ENCODE results near the gene ACE. TPM values are rescaled to one million over a fixed set of nuclear protein-coding genes. Genes with fewer than 3 reads are reported as not detected.

ACE gene
- total RNA-seq, 1 experiment from 2014 or later: 1.1 TPM

DNA sequence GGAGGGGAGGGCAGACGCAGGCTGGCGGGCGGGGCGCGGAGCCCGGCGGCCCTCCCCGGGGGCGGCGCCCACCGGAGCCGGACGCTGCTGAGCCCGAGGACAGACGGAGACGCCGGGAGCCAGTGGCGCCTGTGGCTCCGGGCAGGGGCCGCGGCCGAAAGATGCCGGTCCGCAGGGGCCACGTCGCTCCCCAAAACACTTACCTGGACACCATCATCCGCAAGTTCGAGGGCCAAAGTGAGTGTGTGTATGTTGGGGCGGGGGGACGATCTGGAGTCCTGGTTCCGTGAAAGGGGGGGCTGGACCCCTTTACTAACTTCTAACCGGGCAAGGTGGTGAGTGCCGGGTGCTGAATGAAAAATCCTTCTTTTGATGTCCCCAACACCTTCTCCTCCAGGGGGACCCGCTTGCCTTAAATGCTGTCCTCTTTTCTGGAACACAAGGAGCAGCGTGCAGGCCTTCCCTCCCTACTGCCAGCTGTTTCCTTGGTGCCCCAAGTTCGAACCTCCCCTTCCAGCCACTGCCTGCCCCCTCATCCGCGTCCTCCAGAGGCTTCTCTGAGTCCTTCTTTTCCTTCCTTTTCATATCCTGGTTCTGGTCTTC, 46.5 kb downstream of the ACE start, which contains the start of gene KCNH6:
Gene KCNH6 (plus strand): TSS at position 106 of the 603 bp plus-strand sequence. CDS start 56 bp downstream, at position 162.
- Histone ChIP-seq H3K27me3 (no peaks in the 10 kb centered on the region), H3K36me3 (no peaks in the 10 kb centered on the region), H3K9me3 (replicated peaks) (no peaks in the 10 kb centered on the region), H3K4me1 (no peaks in the 10 kb centered on the region), H3K27ac (no peak within 1 kb of the TSS), H3K4me3 (no peak within 1 kb of the TSS)
- no peak for DNase-seq

- H3K4me1 ChIP-seq: no peaks in the 10 kb centered on the region
- no peak for DNase-seq
- no peaks in the 10 kb centered on the region for H3K36me3 ChIP-seq
- H3K9me3 ChIP-seq (replicated peaks): no peaks in the 10 kb centered on the region
- no peaks in the 10 kb centered on the region for H3K27me3 ChIP-seq
- no peak overlapping the region for H3K4me3 ChIP-seq
- H3K27ac ChIP-seq: no peak overlapping the region
These were observed 47.2 kb downstream of the ACE start for GRCh38 chr17:63524051-63524450.

GRCh38 chr17:63525190-63525946, 48.5 kb downstream of the ACE start:
- no peak for DNase-seq
- Histone ChIP-seq H3K4me1 (no peaks in the 10 kb centered on the region), H3K9me3 (replicated peaks) (no peaks in the 10 kb centered on the region), H3K4me3 (no peak overlapping the region), H3K27me3 (no peaks in the 10 kb centered on the region), H3K27ac (no peak overlapping the region), H3K36me3 (no peaks in the 10 kb centered on the region)

DNA sequence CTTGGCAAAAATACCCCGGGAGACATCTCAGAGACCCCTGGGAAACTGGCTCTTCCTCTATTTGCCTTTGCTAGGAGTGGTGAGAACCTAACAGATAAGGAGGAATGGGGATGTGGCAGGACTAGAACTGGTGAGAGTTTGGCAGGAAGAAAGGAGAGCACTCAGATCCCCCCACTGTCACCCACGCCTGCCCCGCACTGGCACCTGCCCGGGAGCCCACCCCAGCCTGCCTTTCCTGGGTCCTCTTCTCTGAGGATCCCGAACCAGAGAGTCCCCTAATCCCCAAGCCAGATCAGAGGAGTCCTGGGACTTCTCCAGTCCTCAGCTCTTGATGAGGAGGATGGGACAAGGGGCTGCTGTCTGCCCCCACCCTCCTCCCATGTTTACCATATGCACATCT, 50.0 kb downstream of the ACE start:
- Histone ChIP-seq H3K27ac (no peak overlapping the region), H3K4me3 (no peak overlapping the region), H3K27me3 (no peaks in the 10 kb centered on the region), H3K4me1 (no peaks in the 10 kb centered on the region), H3K36me3 (no peaks in the 10 kb centered on the region), H3K9me3 (replicated peaks) (no peaks in the 10 kb centered on the region)
- no peak for DNase-seq

DNA sequence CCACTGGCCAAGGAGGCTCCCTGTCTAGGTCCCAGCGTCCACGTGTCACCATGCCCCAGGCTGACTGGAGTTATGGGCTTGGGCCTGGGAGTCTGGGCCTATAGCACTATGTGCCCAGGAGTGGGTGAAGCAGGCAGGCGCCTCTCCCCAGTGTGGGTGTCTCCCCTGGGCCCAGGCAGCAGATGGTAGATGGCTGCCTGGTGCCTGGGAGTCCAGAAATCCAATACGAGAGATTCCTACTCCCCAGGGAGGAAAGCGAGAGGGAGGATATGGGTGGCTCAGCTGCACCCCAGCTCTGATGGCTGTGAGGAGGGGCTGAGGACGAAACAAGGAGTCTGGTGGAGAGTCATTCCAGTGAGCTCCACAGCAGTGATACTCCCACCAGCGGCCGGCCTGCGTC, 51.3 kb downstream of the ACE start:
- no peak overlapping the region for H3K4me3 ChIP-seq
- no peak overlapping the region for H3K27ac ChIP-seq
- no peaks in the 10 kb centered on the region for H3K27me3 ChIP-seq
- no peaks in the 10 kb centered on the region for H3K4me1 ChIP-seq
- no peaks in the 10 kb centered on the region for H3K9me3 ChIP-seq (replicated peaks)
- DNase-seq: no peak
- no peaks in the 10 kb centered on the region for H3K36me3 ChIP-seq

DNA sequence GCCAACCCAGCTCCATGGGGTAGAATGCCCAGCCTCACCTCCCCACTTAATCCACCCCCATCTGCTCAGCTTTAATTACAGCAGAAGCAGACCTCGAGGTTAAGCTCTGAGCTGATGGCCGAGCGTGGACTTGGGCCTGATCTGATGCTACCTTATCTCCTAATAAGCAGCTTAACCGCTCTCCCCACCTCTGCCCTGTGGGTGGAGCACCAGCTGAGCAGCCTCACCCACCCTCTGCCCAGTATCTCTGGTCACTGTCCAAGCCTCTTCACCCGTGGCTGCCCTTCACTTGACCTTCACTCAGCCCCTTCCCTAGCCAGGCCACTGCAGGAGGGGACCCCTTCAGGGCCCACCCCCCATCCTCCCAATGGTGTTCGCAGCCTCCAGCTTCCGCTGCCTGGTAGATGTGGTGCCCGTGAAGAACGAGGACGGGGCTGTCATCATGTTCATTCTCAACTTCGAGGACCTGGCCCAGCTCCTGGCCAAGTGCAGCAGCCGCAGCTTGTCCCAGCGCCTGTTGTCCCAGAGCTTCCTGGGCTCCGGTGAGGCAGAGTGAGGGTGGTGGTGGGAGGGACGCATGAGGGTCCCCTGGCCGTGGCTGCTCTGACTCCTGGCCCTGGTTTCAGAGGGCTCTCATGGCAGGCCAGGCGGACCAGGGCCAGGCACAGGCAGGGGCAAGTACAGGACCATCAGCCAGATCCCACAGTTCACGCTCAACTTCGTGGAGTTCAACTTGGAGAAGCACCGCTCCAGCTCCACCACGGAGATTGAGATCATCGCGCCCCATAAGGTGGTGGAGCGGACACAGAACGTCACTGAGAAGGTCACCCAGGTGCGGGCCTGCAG, 53.1 kb downstream of the ACE start:
- Histone ChIP-seq H3K36me3 (no peaks in the 10 kb centered on the region), H3K4me1 (no peaks in the 10 kb centered on the region), H3K27me3 (no peaks in the 10 kb centered on the region), H3K4me3 (no peak overlapping the region), H3K9me3 (replicated peaks) (no peaks in the 10 kb centered on the region), H3K27ac (no peak overlapping the region)
- DNase-seq: no peak

DNA sequence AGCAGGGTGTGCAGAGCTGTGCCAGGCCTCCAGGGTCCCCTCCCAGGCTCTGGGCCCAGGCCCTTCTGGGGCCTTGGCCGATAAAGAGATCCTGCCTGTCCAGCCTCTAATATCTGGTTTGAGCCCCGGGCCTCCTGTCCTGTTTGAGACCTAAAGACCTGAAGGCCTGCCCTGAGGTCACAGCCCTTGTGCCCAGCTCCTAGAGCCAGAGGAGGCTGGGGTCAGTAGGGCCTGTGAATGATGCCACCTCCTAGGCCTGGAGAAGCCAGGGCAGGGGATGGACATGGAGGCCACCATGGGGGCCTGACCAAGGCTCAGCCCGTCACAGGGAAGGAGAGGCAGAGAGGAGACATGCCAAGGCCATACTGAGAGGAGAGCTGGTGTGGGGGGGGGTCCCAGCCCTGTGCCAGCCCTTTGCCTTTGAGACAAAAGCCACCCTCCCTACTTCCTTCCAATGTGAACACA, 53.7 kb downstream of the ACE start:
- Histone ChIP-seq H3K4me1 (no peaks in the 10 kb centered on the region), H3K36me3 (no peaks in the 10 kb centered on the region), H3K27ac (no peak overlapping the region), H3K9me3 (replicated peaks) (no peaks in the 10 kb centered on the region), H3K4me3 (no peak overlapping the region), H3K27me3 (no peaks in the 10 kb centered on the region)
- no peak for DNase-seq

GRCh38 chr17:63531022-63531965, 54.4 kb downstream of the ACE start:
- no peak overlapping the region for H3K27ac ChIP-seq
- no peaks in the 10 kb centered on the region for H3K4me1 ChIP-seq
- H3K9me3 ChIP-seq (replicated peaks): no peaks in the 10 kb centered on the region
- H3K36me3 ChIP-seq: no peaks in the 10 kb centered on the region
- no peaks in the 10 kb centered on the region for H3K27me3 ChIP-seq
- no peak overlapping the region for H3K4me3 ChIP-seq
- DNase-seq: peak in 1 of 2 experiments; percentile 8

DNA sequence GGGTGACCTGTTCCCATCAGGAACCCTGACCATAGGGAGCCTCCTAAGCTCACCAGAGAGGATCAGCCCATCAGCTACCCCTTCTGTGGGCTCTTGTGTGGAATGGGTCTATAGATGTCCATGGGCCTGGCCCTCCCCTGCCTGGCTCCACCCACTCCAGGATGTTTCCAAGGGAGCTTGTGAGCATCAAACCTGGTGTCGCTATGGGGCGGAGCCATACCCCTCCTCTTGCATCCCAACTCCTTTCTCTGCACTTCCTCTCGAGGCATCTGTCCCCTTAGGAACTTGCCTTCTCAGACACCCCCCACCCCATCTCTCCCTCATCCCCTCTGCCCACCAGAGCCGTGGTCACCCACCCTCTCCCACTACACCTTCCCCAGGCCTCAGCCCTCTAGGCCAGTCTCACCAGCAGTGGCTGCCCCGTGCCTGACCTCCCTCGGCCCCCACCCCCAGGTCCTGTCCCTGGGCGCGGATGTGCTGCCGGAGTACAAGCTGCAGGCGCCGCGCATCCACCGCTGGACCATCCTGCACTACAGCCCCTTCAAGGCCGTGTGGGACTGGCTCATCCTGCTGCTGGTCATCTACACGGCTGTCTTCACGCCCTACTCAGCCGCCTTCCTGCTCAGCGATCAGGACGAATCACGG, 56.7 kb downstream of the ACE start:
- H3K9me3 ChIP-seq (replicated peaks): no peaks in the 10 kb centered on the region
- H3K4me3 ChIP-seq: no peak overlapping the region
- peaks cover 14% of the 10 kb centered on the region; the same call in 1 of the 2 replicates for H3K27me3 ChIP-seq
- no peak overlapping the region for H3K27ac ChIP-seq
- no peaks in the 10 kb centered on the region for H3K36me3 ChIP-seq
- H3K4me1 ChIP-seq: no peaks in the 10 kb centered on the region
- DNase-seq: no peak

GRCh38 chr17:63534078-63534570, 57.3 kb downstream of the ACE start:
- no peak for DNase-seq
- no peak overlapping the region for H3K27ac ChIP-seq

GRCh38 chr17:63534816-63535455, 58.1 kb downstream of the ACE start:
- no peak for DNase-seq
- Histone ChIP-seq H3K27me3 (peaks cover 18% of the 10 kb centered on the region; the same call in 1 of the 2 replicates), H3K4me1 (no peaks in the 10 kb centered on the region), H3K4me3 (no peak overlapping the region), H3K36me3 (no peaks in the 10 kb centered on the region), H3K9me3 (replicated peaks) (no peaks in the 10 kb centered on the region), H3K27ac (no peak overlapping the region)

More at GRCh38 chr17:63534078-63534570, 57.3 kb downstream of the ACE start:
- H3K4me1 ChIP-seq: no peaks in the 10 kb centered on the region
- H3K27me3 ChIP-seq: peaks cover 18% of the 10 kb centered on the region; the same call in 1 of the 2 replicates
- H3K36me3 ChIP-seq: no peaks in the 10 kb centered on the region
- H3K9me3 ChIP-seq (replicated peaks): no peaks in the 10 kb centered on the region
- no peak overlapping the region for H3K4me3 ChIP-seq

DNA sequence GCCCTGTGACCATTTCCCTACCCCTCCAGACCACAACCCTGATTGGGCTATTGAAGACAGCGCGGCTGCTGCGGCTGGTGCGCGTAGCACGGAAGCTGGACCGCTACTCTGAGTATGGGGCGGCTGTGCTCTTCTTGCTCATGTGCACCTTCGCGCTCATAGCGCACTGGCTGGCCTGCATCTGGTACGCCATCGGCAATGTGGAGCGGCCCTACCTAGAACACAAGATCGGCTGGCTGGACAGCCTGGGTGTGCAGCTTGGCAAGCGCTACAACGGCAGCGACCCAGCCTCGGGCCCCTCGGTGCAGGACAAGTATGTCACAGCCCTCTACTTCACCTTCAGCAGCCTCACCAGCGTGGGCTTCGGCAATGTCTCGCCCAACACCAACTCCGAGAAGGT, 58.8 kb downstream of the ACE start:
- no peaks in the 10 kb centered on the region for H3K9me3 ChIP-seq (replicated peaks)
- H3K27ac ChIP-seq: no peak overlapping the region
- H3K36me3 ChIP-seq: no peaks in the 10 kb centered on the region
- DNase-seq: no peak
- H3K4me3 ChIP-seq: no peak overlapping the region
- no peaks in the 10 kb centered on the region for H3K4me1 ChIP-seq
- peaks cover 18% of the 10 kb centered on the region; the same call in 1 of the 2 replicates for H3K27me3 ChIP-seq

- Histone ChIP-seq H3K4me3 (no peak overlapping the region), H3K9me3 (replicated peaks) (no peaks in the 10 kb centered on the region), H3K4me1 (no peaks in the 10 kb centered on the region), H3K27ac (no peak overlapping the region), H3K36me3 (no peaks in the 10 kb centered on the region), H3K27me3 (peaks cover 18% of the 10 kb centered on the region; the same call in 1 of the 2 replicates)
- DNase-seq: no peak
These were observed 60.1 kb downstream of the ACE start for GRCh38 chr17:63537001-63537400.
